A673 (cell line): ENCODE measurements around the gene FOLR3.

Experiments used
- EZH2 ChIP-seq: fragments of 200-600 bp; sonication (generic); IDR thresholded peaks from 2 replicates; pipeline ENCODE4 v1.6.1; 2017; ENCODE audit warnings: borderline replicate concordance, low read depth, mild to moderate bottlenecking, mixed read lengths, antibody characterized with exemption, low read length; ENCODE audit not compliant: poor library complexity, severe bottlenecking
- TF ChIP-seq, protein P1 (sequence below): fragments of 300-800, 200-600 bp; sonication (generic); conservative IDR thresholded peaks from 2 replicates; pipeline ENCODE4 v1.5.1; 2017; ENCODE audit warnings: low read depth, mild to moderate bottlenecking, antibody characterized with exemption, low read length, moderate library complexity, mixed read lengths

DNA sequence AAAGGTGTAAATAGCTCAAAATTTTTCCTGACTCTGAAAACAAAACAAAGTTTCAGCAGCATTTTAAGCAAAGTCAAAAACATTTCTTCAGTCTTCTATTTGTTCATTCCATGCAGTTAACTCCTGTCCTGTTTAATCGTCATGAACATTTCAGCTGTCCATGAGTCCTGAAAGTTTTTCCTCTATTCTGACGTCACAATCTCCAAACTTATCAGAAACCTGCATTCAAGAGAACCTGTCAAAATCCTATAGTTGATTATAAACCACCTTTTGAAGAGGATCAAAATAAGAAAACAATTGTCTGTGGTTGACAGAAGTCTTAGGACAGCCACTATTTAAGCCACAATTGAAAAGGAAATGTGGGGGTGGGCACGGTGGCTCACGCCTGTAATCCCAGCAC is 15.4 kb downstream of the FOLR3 start:
- TF ChIP-seq, protein P1, sequence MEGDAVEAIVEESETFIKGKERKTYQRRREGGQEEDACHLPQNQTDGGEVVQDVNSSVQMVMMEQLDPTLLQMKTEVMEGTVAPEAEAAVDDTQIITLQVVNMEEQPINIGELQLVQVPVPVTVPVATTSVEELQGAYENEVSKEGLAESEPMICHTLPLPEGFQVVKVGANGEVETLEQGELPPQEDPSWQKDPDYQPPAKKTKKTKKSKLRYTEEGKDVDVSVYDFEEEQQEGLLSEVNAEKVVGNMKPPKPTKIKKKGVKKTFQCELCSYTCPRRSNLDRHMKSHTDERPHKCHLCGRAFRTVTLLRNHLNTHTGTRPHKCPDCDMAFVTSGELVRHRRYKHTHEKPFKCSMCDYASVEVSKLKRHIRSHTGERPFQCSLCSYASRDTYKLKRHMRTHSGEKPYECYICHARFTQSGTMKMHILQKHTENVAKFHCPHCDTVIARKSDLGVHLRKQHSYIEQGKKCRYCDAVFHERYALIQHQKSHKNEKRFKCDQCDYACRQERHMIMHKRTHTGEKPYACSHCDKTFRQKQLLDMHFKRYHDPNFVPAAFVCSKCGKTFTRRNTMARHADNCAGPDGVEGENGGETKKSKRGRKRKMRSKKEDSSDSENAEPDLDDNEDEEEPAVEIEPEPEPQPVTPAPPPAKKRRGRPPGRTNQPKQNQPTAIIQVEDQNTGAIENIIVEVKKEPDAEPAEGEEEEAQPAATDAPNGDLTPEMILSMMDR = no peak
- TF ChIP-seq EZH2 = no peak
